H1 (cell line): ENCODE results near the gene GTF2F2. TPM values are rescaled to one million over a fixed set of nuclear protein-coding genes. Genes with fewer than 3 reads are reported as not detected.

Experiments used
- CTCF ChIA-PET: fragments of 300-600 bp; sonication (Branson Sonifier 250); formaldehyde crosslinking; loops from one replicate; lab custom pipeline; 2021; ENCODE audit not compliant: partially characterized antibody; lab: Charles Lee
- POLR2A ChIA-PET: fragments of 300-600 bp; sonication (Branson Sonifier 250); formaldehyde crosslinking; loops from one replicate; lab custom pipeline; 2021; ENCODE audit warnings: inconsistent platforms; ENCODE audit not compliant: partially characterized antibody; lab: Charles Lee
- DNase-seq, 2 experiments: peaks; one replicate each; pipeline versions ENCODE4 v3.0.0 to v3.0.0-alpha.2; 2010 to 2022; ENCODE audit warnings: low spot score in 2 of 2, low read depth in 1 of 2, mixed read lengths in 1 of 2
- FAIRE-seq: peaks from 2 replicates; lab custom pipeline; 2011; peaks lifted over from hg19 to GRCh38; lab: Jason Lieb, UNC
- H2AFZ ChIP-seq: 2 replicates; pipeline ENCODE4 v1.8.1; 2012; ENCODE audit warnings: low read length, inconsistent platforms
- H2AK5ac ChIP-seq: 2 replicates; pipeline ENCODE4 v1.6.1; 2013; ENCODE audit warnings: low read depth, low read length
- H2BK120ac ChIP-seq: replicated peaks from 2 replicates; pipeline ENCODE3; 2013; ENCODE audit warnings: low read depth, low read length, inconsistent platforms
- H2BK12ac ChIP-seq: 2 replicates; pipeline ENCODE4 v1.6.1; 2013; ENCODE audit warnings: low read depth, low read length
- H2BK15ac ChIP-seq: 2 replicates; pipeline ENCODE4 v1.6.1; 2013; ENCODE audit warnings: low read length
- H2BK20ac ChIP-seq: 2 replicates; pipeline ENCODE4 v1.6.1; 2013; ENCODE audit warnings: low read length
- H2BK5ac ChIP-seq: 2 replicates; pipeline ENCODE4 v1.6.1; 2013; ENCODE audit warnings: low read depth, low read length
- H3K14ac ChIP-seq: 2 replicates; pipeline ENCODE4 v1.6.1; 2013; ENCODE audit warnings: inconsistent platforms; ENCODE audit not compliant: insufficient read length
- H3K18ac ChIP-seq: 2 replicates; pipeline ENCODE4 v1.6.1; 2013; ENCODE audit warnings: low read length; ENCODE audit errors: extremely low read depth
- H3K23ac ChIP-seq: 2 replicates; pipeline ENCODE4 v1.6.1; 2013; ENCODE audit warnings: inconsistent platforms; ENCODE audit not compliant: insufficient read length
- H3K23me2 ChIP-seq: 2 replicates; pipeline ENCODE4 v1.6.1; 2013; ENCODE audit warnings: low read depth, low read length
- H3K27ac ChIP-seq: 2 replicates; pipeline ENCODE4 v1.6.1; 2011; ENCODE audit warnings: low read depth, low read length, inconsistent platforms
- H3K27me3 ChIP-seq, 4 experiments: replicated peaks in 1 of 4; 1 replicate in 1 of 4; 2 replicates in 3 of 4; pipeline versions ENCODE4 v1.6.1 to v1.8.1; 2011 to 2013; ENCODE audit warnings: low read length in 3 of 4, mild to moderate bottlenecking in 3 of 4, inconsistent platforms in 2 of 4, mixed read lengths in 2 of 4, moderate library complexity in 1 of 4; ENCODE audit not compliant: control insufficient read depth in 3 of 4, insufficient read depth in 3 of 4; ENCODE audit errors: extremely low read depth in 1 of 4
- H3K36me3 ChIP-seq, 4 experiments: 2 replicates each; pipeline versions ENCODE4 v1.6.1 to v1.8.1; 2011 to 2013; ENCODE audit warnings: mild to moderate bottlenecking in 4 of 4, low read length in 3 of 4, moderate library complexity in 2 of 4, control low read depth in 1 of 4, inconsistent platforms in 1 of 4; ENCODE audit not compliant: insufficient read depth in 4 of 4, control insufficient read depth in 2 of 4
- H3K4ac ChIP-seq: replicated peaks from 2 replicates; pipeline ENCODE3; 2013; ENCODE audit warnings: low read length, low read depth, mixed read lengths, inconsistent platforms; ENCODE audit not compliant: insufficient read length
- H3K4me1 ChIP-seq, 4 experiments: replicated peaks in 1 of 4; 1 replicate in 1 of 4; 2 replicates in 3 of 4; pipeline versions ENCODE4 v1.6.1 to v1.8.1; 2011 to 2013; ENCODE audit warnings: low read length in 3 of 4, inconsistent platforms in 2 of 4, mixed read lengths in 1 of 4; ENCODE audit not compliant: insufficient read depth in 4 of 4, control insufficient read depth in 3 of 4
- H3K4me2 ChIP-seq, 2 experiments: 2 replicates each; pipeline versions ENCODE4 v1.6.1 to v1.8.1; 2011 to 2013; ENCODE audit warnings: low read depth in 2 of 2, low read length in 2 of 2, control low read depth in 1 of 2, inconsistent platforms in 1 of 2, mild to moderate bottlenecking in 1 of 2; ENCODE audit not compliant: insufficient read depth in 1 of 2
- H3K4me3 ChIP-seq, 4 experiments: fragments of 200-600, 300-600 bp in 1 of 4; sonication (generic), shearing (Covaris generic), sonication (Bioruptor Twin) in 1 of 4; 2 replicates each; pipeline versions ENCODE4 v1.5.1 to v1.8.1; 2011 to 2016; ENCODE audit warnings: low read length in 4 of 4, low read depth in 3 of 4, control low read depth in 2 of 4, inconsistent platforms in 2 of 4, mild to moderate bottlenecking in 2 of 4, mixed read lengths in 1 of 4, moderate library complexity in 1 of 4; ENCODE audit not compliant: insufficient read depth in 2 of 4; ENCODE audit errors: extremely low read depth in 1 of 4
- H3K56ac ChIP-seq: replicated peaks from 2 replicates; pipeline ENCODE3; 2013; ENCODE audit warnings: low read depth, mild to moderate bottlenecking, mixed read lengths, low read length, inconsistent platforms; ENCODE audit not compliant: insufficient read length
- H3K79me1 ChIP-seq: 2 replicates; pipeline ENCODE4 v1.6.1; 2013; ENCODE audit warnings: low read depth, low read length, control low read depth
- H3K79me2 ChIP-seq, 2 experiments: 2 replicates each; pipeline versions ENCODE4 v1.6.1 to v1.8.1; 2012 to 2013; ENCODE audit warnings: low read length in 2 of 2, mild to moderate bottlenecking in 2 of 2, inconsistent platforms in 1 of 2; ENCODE audit not compliant: insufficient read depth in 2 of 2, control insufficient read depth in 1 of 2
- H3K9ac ChIP-seq, 4 experiments: replicated peaks in 1 of 4; 1 replicate in 1 of 4; 2 replicates in 3 of 4; pipeline versions ENCODE4 v1.6.1 to v1.8.1; 2011 to 2013; ENCODE audit warnings: low read depth in 3 of 4, low read length in 3 of 4, control low read depth in 2 of 4, mild to moderate bottlenecking in 2 of 4, moderate library complexity in 2 of 4, inconsistent platforms in 1 of 4; ENCODE audit errors: extremely low read depth in 1 of 4
- H3K9me3 ChIP-seq, 2 experiments: 2 replicates each; pipeline versions ENCODE4 v1.6.1 to v1.8.1; 2012 to 2013; ENCODE audit warnings: mild to moderate bottlenecking in 2 of 2, moderate library complexity in 2 of 2, control low read depth in 1 of 2, inconsistent platforms in 1 of 2, low read depth in 1 of 2, low read length in 1 of 2, mixed read lengths in 1 of 2; ENCODE audit not compliant: insufficient read depth in 2 of 2
- H4K20me1 ChIP-seq, 2 experiments: replicated peaks in 1 of 2; 2 replicates each; pipeline versions ENCODE3 to v1.8.1; 2011 to 2013; ENCODE audit warnings: inconsistent platforms in 2 of 2, low read length in 2 of 2, mild to moderate bottlenecking in 1 of 2; ENCODE audit not compliant: insufficient read depth in 2 of 2, control insufficient read depth in 1 of 2
- H4K5ac ChIP-seq: 2 replicates; pipeline ENCODE4 v1.6.1; 2013; ENCODE audit warnings: low read length, low read depth, mixed read lengths, inconsistent platforms; ENCODE audit not compliant: insufficient read length
- H4K8ac ChIP-seq: 2 replicates; pipeline ENCODE4 v1.8.0; 2013; ENCODE audit warnings: mild to moderate bottlenecking, moderate library complexity, low read length, inconsistent platforms; ENCODE audit not compliant: insufficient read depth; ENCODE audit errors: extremely low read depth
- H4K91ac ChIP-seq: replicated peaks from 2 replicates; pipeline ENCODE3; 2013; ENCODE audit warnings: low read length, mixed read lengths, inconsistent platforms; ENCODE audit not compliant: insufficient read length
- JUN ChIP-seq: IDR thresholded peaks from 2 replicates; pipeline ENCODE4 v1.6.1; 2011; ENCODE audit warnings: low read depth, mild to moderate bottlenecking, improper control_type of control experiment, low read length
- KDM4A ChIP-seq: IDR thresholded peaks from one replicate; pipeline ENCODE4 v1.7.1; 2012; ENCODE audit warnings: low read depth, mild to moderate bottlenecking, moderate library complexity, low read length, inconsistent platforms; ENCODE audit not compliant: severe bottlenecking
- KDM5A ChIP-seq: fragments of 200-600 bp; IDR thresholded peaks from 2 replicates; pipeline ENCODE4 v1.7.1; 2012; ENCODE audit warnings: mild to moderate bottlenecking, low read length, inconsistent platforms, mixed read lengths
- MAFK ChIP-seq: IDR thresholded peaks from 2 replicates; pipeline ENCODE4 v1.6.1; 2012; ENCODE audit warnings: low read depth, mild to moderate bottlenecking, improper control_type of control experiment, low read length
- POLR2A ChIP-seq, 2 experiments: IDR thresholded peaks; 1 replicate in 1 of 2; 2 replicates in 1 of 2; pipeline ENCODE4 v1.6.1; 2011; ENCODE audit warnings: low read depth in 2 of 2, low read length in 2 of 2, mild to moderate bottlenecking in 2 of 2; ENCODE audit errors: control extremely low read depth in 1 of 2
- POU5F1 ChIP-seq: IDR thresholded peaks from 2 replicates; pipeline ENCODE4 v1.6.1; 2011; ENCODE audit warnings: low read depth, mild to moderate bottlenecking, low read length, moderate library complexity
- RAD21 ChIP-seq, 2 experiments: IDR thresholded peaks in 1 of 2; conservative IDR thresholded peaks in 1 of 2; 2 replicates each; pipeline ENCODE4 v1.6.1; 2011; ENCODE audit warnings: low read depth in 2 of 2, low read length in 2 of 2, improper control_type of control experiment in 1 of 2, inconsistent platforms in 1 of 2, mild to moderate bottlenecking in 1 of 2, moderate library complexity in 1 of 2
- SIN3A ChIP-seq, 2 experiments: IDR thresholded peaks in 1 of 2; conservative IDR thresholded peaks in 1 of 2; 2 replicates each; pipeline ENCODE4 v1.6.1; 2011 to 2012; ENCODE audit warnings: low read length in 2 of 2, improper control_type of control experiment in 1 of 2, low read depth in 1 of 2, mild to moderate bottlenecking in 1 of 2
- SP1 ChIP-seq: IDR thresholded peaks from 2 replicates; pipeline ENCODE4 v1.6.1; 2011; ENCODE audit warnings: low read depth, low read length
- TBP ChIP-seq: IDR thresholded peaks from 2 replicates; pipeline ENCODE4 v1.6.1; 2011; ENCODE audit warnings: low read depth, low read length, improper control_type of control experiment
- YY1 ChIP-seq: IDR thresholded peaks from 2 replicates; pipeline ENCODE4 v1.6.1; 2011; ENCODE audit warnings: low read depth, mild to moderate bottlenecking, low read length
- WGBS, 2 experiments: shearing (Covaris generic) in 1 of 2; methylation state at CpG; one replicate each; pipeline versions ENCODE4 v1.1.6 to v1.1.7; 2013 to 2015; ENCODE audit warnings: low lambda C conversion rate in 2 of 2, mixed read lengths in 2 of 2, inconsistent platforms in 1 of 2, low coverage in 1 of 2, missing lambda C conversion rate in 1 of 2; ENCODE audit not compliant: insufficient replicate concordance in 2 of 2, insufficient coverage in 1 of 2, insufficient read length in 1 of 2; ENCODE audit errors: extremely low coverage in 1 of 2, missing lambda C conversion rate in 1 of 2; 5-methylcytosine and 5-hydroxymethylcytosine counted together
- polyA plus RNA-seq, 7 experiments: library from polyadenylated mRNA; depleted of rRNA in 3 of 7; stranded (reverse) in 5 of 7; unstranded in 2 of 7; fragments of >200 nt in 5 of 7; fragments of 200-250 nt in 2 of 7; gene quantifications; 1 replicate in 5 of 7; 2 replicates in 1 of 7; 4 replicates in 1 of 7; pipeline versions ENCODE4 v1.2.1 to v1.2.3, GENCODE V29; 2011 to 2013; ENCODE audit warnings: missing spikeins in 2 of 7, mixed read lengths in 2 of 7
- total RNA-seq: library from RNA; stranded (reverse); fragmentation: NEBNext Ultra II Directional; extraction: Animal tissue kit (Norgen Biotek cat#: 25700); gene quantifications from 2 replicates; pipeline ENCODE4 v1.2.1, GENCODE V29; 2021
- TF ChIP-seq, protein P1 (sequence below): IDR thresholded peaks from 2 replicates; pipeline ENCODE4 v1.6.1; 2012; ENCODE audit warnings: inconsistent platforms

The GTF2F2 gene
- total and polyA plus RNA-seq, 2 of the 8 experiments (the other 6 are each of a cell fraction or from before 2014, with no cell fraction given) = 10.8 to 31.1 TPM

DNA sequence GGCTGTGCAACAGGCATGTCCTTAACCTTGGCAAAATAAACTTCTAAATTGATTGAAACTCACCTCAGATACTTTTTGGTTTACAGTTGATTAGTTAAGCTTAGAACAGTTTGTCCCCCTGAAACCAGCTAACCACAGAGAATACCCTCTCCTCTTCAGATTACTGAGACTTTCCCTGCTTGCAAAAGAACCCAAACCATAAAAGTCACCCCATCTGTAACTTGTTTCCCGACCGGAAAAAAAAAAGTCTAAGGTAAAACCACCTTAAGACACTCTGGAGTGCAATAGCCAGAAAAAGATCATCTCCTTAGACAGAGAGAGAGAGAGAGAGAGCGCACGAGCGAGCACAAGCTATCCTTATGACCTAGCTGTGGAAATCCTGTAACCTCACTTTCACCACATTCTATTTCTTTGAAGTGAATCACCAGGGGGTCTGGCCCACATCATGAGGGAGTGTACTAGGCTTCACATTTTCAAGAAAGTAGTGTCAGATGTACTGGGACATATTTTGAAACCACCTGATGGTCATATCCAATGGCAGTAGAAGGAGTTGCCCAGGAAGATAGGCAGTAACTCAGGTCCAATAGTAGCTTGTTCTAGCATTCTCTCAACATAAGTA, 11.1 kb upstream of the GTF2F2 start:
- H2BK5ac ChIP-seq = no peak overlapping the region
- no peaks in the 10 kb centered on the region for H3K36me3 ChIP-seq
- peak overlapping the region; percentile 78 for H2AFZ ChIP-seq
- no peak overlapping the region for H3K18ac ChIP-seq
- DNase-seq (no peak), FAIRE-seq (peak; percentile 65)
- no peak overlapping the region for H3K27ac ChIP-seq
- no peak overlapping the region for H3K4me3 ChIP-seq
- TF ChIP-seq KDM5A (no peak), TBP (no peak), MAFK (no peak), POLR2A (IDR thresholded peaks at IDR 0.05; ENCODE audit: control extremely low read depth in 1 of 2, low read depth in 2 of 2, low read length in 2 of 2) (no peak), YY1 (no peak), SIN3A (conservative IDR thresholded peaks at IDR 0.05 in 1 of 2, IDR thresholded peaks at IDR 0.05 in 1 of 2; ENCODE audit: low read depth in 1 of 2, low read length in 2 of 2) (no peak), POU5F1 (no peak), KDM4A (no peak), JUN (no peak), RAD21 (IDR thresholded peaks at IDR 0.05 in 1 of 2, conservative IDR thresholded peaks at IDR 0.05 in 1 of 2; ENCODE audit: low read depth in 2 of 2, low read length in 2 of 2) (no peak), SP1 (no peak)
- TF ChIP-seq, protein P1, sequence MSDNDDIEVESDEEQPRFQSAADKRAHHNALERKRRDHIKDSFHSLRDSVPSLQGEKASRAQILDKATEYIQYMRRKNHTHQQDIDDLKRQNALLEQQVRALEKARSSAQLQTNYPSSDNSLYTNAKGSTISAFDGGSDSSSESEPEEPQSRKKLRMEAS = no peak
- 0 out of 2 replicates have a peak, but pooled peaks cover 1% of the 10 kb centered on the region for H3K23me2 ChIP-seq
- no peak overlapping the region for H3K56ac ChIP-seq
- no peak overlapping the region for H3K23ac ChIP-seq
- H2BK12ac ChIP-seq = no peak overlapping the region
- H4K20me1 ChIP-seq = no peaks in the 10 kb centered on the region
- CTCF ChIA-PET = interaction anchor here (1.0 to 1.3 kb wide), 4 partner anchors 12 to 62 kb away, joined by 3 to 4 read pairs (median 4); no protein-coding TSS in a partner anchor
- H3K4ac ChIP-seq = no peak overlapping the region
- H3K14ac ChIP-seq = no peak overlapping the region
- peak overlapping the region in 1 of 2 experiments; percentile 54; a peak in 2 of 4 replicates for H3K4me2 ChIP-seq
- no peak overlapping the region for H3K9ac ChIP-seq
- H3K27me3 ChIP-seq = no peaks in the 10 kb centered on the region
- H4K91ac ChIP-seq = no peak overlapping the region
- 0 out of 2 replicates have a peak overlapping the region, but pooled peaks have one; percentile 15 for H2BK20ac ChIP-seq
- H2AK5ac ChIP-seq = no peak overlapping the region
- no peaks in the 10 kb centered on the region for H3K79me1 ChIP-seq
- no peak overlapping the region for H2BK15ac ChIP-seq
- H2BK120ac ChIP-seq = no peak overlapping the region
- no peaks in the 10 kb centered on the region for H3K79me2 ChIP-seq
- no peak overlapping the region for H4K5ac ChIP-seq
- H3K4me1 ChIP-seq = peaks cover 3 to 12% (median 6%) of the 10 kb centered on the region in 4 experiments; a peak in 5 of 7 replicates
- no peaks in the 10 kb centered on the region for H3K9me3 ChIP-seq
- no peak overlapping the region for H4K8ac ChIP-seq
- POLR2A ChIA-PET = no interaction called here
- WGBS, 2 experiments = 72% methylated on average over 5 of the region's 5 CpGs; no CpG with 5 or more reads in 1 of the 2 experiments
